B cell (primary cell): ENCODE measurements around the gene CYP51A1. TPM values are rescaled to one million over a fixed set of nuclear protein-coding genes. Genes with fewer than 3 reads are reported as not detected.
"Not testable (repeated sequence)": the region's sequence is repeated elsewhere in the genome, so short reads cannot be mapped to it uniquely, and the experiment has no call there.

Source experiments
- ATAC-seq: fragments of 200-7000 bp; cut with Tn5 transposase; one replicate; pipeline ENCODE4 v1.10.0; 2021; ENCODE audit warnings: low read depth, mild to moderate bottlenecking, moderate number of reproducible peaks, moderate library complexity
- CTCF ChIA-PET: fragments of 350-600 bp; sonication (Branson Sonifier 250); formaldehyde crosslinking; loops from one replicate; lab custom pipeline; 2021; ENCODE audit warnings: antibody characterized with exemption, inconsistent platforms; lab: Charles Lee
- POLR2A ChIA-PET: fragments of 350-600 bp; sonication (Branson Sonifier 250); formaldehyde crosslinking; loops from one replicate; lab custom pipeline; 2021; ENCODE audit warnings: antibody characterized with exemption; lab: Charles Lee
- DNase-seq: peaks from one replicate; pipeline ENCODE4 v3.0.0; 2013
- H2AFZ ChIP-seq: 2 replicates; pipeline ENCODE4 v1.6.1; 2012; ENCODE audit warnings: mild to moderate bottlenecking, low read depth, low read length; ENCODE audit not compliant: insufficient read depth, poor library complexity, severe bottlenecking
- H3K27ac ChIP-seq, 2 donors: 1 replicate in 1 of 2; 2 replicates in 1 of 2; pipeline ENCODE4 v1.5.1; 2012 to 2013; ENCODE audit warnings: low read length in 2 of 2, mild to moderate bottlenecking in 2 of 2, moderate library complexity in 1 of 2
- H3K27me3 ChIP-seq, 4 experiments: fragments of 200-600 bp in 1 of 4; sonication (generic) in 1 of 4; replicated peaks in 1 of 4; 1 replicate in 2 of 4; 2 replicates in 2 of 4; pipeline versions ENCODE4 v1.6.1 to v1.7.0; 2013 to 2016; ENCODE audit warnings: low read length in 3 of 4, mild to moderate bottlenecking in 2 of 4, mixed read lengths in 1 of 4, moderate library complexity in 1 of 4; ENCODE audit not compliant: insufficient read depth in 4 of 4, control insufficient read depth in 3 of 4; ENCODE audit errors: control extremely low read depth in 1 of 4
- H3K36me3 ChIP-seq, 2 experiments: replicated peaks in 1 of 2; 1 replicate in 1 of 2; 2 replicates in 1 of 2; pipeline versions ENCODE4 v1.6.1 to v1.7.1; 2013; ENCODE audit warnings: low read length in 1 of 2; ENCODE audit not compliant: insufficient read depth in 2 of 2, control insufficient read depth in 1 of 2; ENCODE audit errors: control extremely low read depth in 1 of 2, extremely low read depth in 1 of 2
- H3K4me1 ChIP-seq, 2 donors: fragments of 200-600 bp in 1 of 2; sonication (generic) in 1 of 2; 1 replicate in 1 of 2; 2 replicates in 1 of 2; pipeline versions ENCODE4 v1.5.1 to v1.6.1; 2013 to 2017; ENCODE audit warnings: low read length in 2 of 2; ENCODE audit not compliant: control insufficient read depth in 2 of 2, insufficient read depth in 2 of 2
- H3K4me2 ChIP-seq: replicated peaks from 2 replicates; pipeline ENCODE3; 2012; ENCODE audit warnings: mild to moderate bottlenecking, low read depth, low read length; ENCODE audit not compliant: poor library complexity, severe bottlenecking
- H3K4me3 ChIP-seq, 5 experiments: fragments of 200-600 bp in 1 of 5; sonication (generic) in 1 of 5; 1 replicate in 3 of 5; 2 replicates in 2 of 5; pipeline versions ENCODE4 v1.5.1 to v1.7.0; 2011 to 2016; ENCODE audit warnings: low read length in 4 of 5, mild to moderate bottlenecking in 4 of 5, low read depth in 2 of 5, control low read depth in 1 of 5, moderate library complexity in 1 of 5; ENCODE audit not compliant: insufficient read depth in 1 of 5; ENCODE audit errors: control extremely low read depth in 1 of 5, extremely low read depth in 1 of 5
- H3K79me2 ChIP-seq: fragments of 200-600 bp; sonication (generic); one replicate; pipeline ENCODE4 v1.6.0; 2016; ENCODE audit warnings: low read length; ENCODE audit not compliant: control insufficient read depth, insufficient read depth
- H3K9ac ChIP-seq: fragments of 200-600 bp; sonication (generic); 2 replicates; pipeline ENCODE4 v1.6.1; 2017; ENCODE audit warnings: mild to moderate bottlenecking, low read length, moderate library complexity
- H3K9me3 ChIP-seq, 3 donors: one replicate each; pipeline versions ENCODE4 v1.6.1 to v1.7.1; 2013; ENCODE audit warnings: low read length in 2 of 3; ENCODE audit not compliant: control insufficient read depth in 2 of 3, insufficient read depth in 1 of 3; ENCODE audit errors: control extremely low read depth in 1 of 3
- H4K20me1 ChIP-seq: 2 replicates; pipeline ENCODE4 v1.6.0; 2012; ENCODE audit warnings: mild to moderate bottlenecking, low read length; ENCODE audit not compliant: insufficient read depth, control insufficient read depth, poor library complexity, severe bottlenecking
- H3K27ac Mint-ChIP-seq: one replicate; pipeline ENCODE4 v1.8.0; 2021; ENCODE audit warnings: mixed read lengths
- H3K27me3 Mint-ChIP-seq: one replicate; pipeline ENCODE4 v1.8.0; 2021; ENCODE audit warnings: mixed read lengths
- H3K4me1 Mint-ChIP-seq: one replicate; pipeline ENCODE4 v1.8.0; 2021; ENCODE audit warnings: mixed read lengths
- H3K4me3 Mint-ChIP-seq: one replicate; pipeline ENCODE4 v1.8.0; 2021; ENCODE audit warnings: mixed read lengths
- H3K9me3 Mint-ChIP-seq: one replicate; pipeline ENCODE4 v1.8.0; 2022; ENCODE audit warnings: mixed read lengths; ENCODE audit not compliant: insufficient read depth
- EZH2 ChIP-seq: IDR thresholded peaks from 2 replicates; pipeline ENCODE4 v1.6.1; 2012; ENCODE audit warnings: borderline replicate concordance, low read depth, mild to moderate bottlenecking, moderate library complexity, low read length; ENCODE audit not compliant: insufficient read depth, poor library complexity, severe bottlenecking
- WGBS: methylation state at CpG from one replicate; pipeline ENCODE4 v1.1.5; 2013; ENCODE audit warnings: missing lambda C conversion rate; ENCODE audit not compliant: insufficient coverage; 5-methylcytosine and 5-hydroxymethylcytosine counted together
- intact Hi-C: fragments of 100-400 bp; cut with micrococcal nuclease; formaldehyde crosslinking; loops from one replicate; pipeline ENCODE4 v1.10.0; 2022
- polyA plus RNA-seq: library from polyadenylated mRNA; depleted of rRNA; stranded (reverse); fragments of >200 nt; gene quantifications from 2 replicates; pipeline ENCODE4 v1.2.3, GENCODE V29; 2012
- total RNA-seq, 2 donors: library from RNA; stranded (reverse); fragments of 120-200 nt in 1 of 2; gene quantifications; 1 replicate in 1 of 2; 2 replicates in 1 of 2; pipeline versions ENCODE4 v1.2.3 to v1.2.4, GENCODE V29; 2013 to 2022
- TF ChIP-seq, protein P1 (sequence below): fragments of 200-600 bp; IDR thresholded peaks from one replicate; pipeline ENCODE4 v1.8.0; 2022; ENCODE audit warnings: antibody characterized with exemption, mild to moderate bottlenecking

Gene CYP51A1
- total and polyA plus RNA-seq, 2 donors (not counting 1 experiment from before 2014, with no cell fraction given), result 6.3 to 36.1 TPM

DNA sequence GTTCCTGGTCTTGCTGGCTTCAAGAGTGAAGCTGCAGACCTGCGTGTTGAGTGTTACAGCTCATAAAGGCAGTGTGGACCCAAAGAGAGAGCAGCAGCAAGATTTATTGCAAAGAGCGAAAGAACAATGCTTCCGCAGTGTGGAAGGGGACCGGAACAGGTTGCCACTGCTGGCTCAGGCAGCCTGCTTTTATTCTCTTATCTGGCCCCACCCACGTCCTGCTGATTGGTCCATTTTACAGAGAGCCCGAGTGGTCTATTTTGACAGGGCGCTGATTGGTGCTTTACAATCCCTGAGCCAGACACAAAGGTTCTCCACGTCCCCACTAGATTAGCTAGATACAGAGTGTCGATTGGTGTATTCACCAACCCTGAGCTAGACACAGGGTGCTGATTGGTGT is 8.5 kb upstream of the CYP51A1 start:
- WGBS, result 91% methylated on average over 7 of the region's 9 CpGs
- H3K79me2 ChIP-seq, H3K27me3 Mint-ChIP-seq, POLR2A ChIA-PET, H3K4me3 Mint-ChIP-seq, H2AFZ ChIP-seq, H3K9me3 ChIP-seq, H3K27ac ChIP-seq, H3K4me2 ChIP-seq, H3K27ac Mint-ChIP-seq, DNase-seq, H3K4me1 ChIP-seq, H3K27me3 ChIP-seq, H3K36me3 ChIP-seq, intact Hi-C loops, H4K20me1 ChIP-seq, ATAC-seq, H3K4me1 Mint-ChIP-seq, H3K9ac ChIP-seq, H3K9me3 Mint-ChIP-seq, H3K4me3 ChIP-seq: not testable (repeated sequence)
- CTCF ChIA-PET, result interaction anchor here (1.0 kb wide), 1 partner anchor 10 kb away, joined by 3 read pairs; no protein-coding TSS in a partner anchor

DNA sequence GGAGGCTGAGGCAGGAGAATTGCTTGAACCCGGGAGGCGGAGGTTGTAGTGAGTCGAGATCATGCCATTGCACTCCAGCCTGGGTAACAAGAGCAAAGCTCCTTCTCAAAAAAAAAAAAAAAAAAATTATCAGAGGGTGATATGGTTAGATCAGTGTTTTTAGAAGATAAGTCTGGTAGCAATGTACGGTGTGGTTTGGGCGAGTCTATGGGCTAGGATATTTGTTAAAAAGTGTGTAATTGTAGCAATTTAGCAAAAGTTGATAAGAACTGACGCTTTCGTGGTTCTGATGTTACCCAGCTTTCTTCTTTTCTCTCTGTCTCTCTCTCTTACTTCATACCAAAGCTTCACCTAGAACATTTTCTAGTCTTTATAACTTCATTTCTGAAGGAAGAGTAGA is 6.9 kb upstream of the CYP51A1 start:
- ChIA-PET POLR2A (interaction anchor here (0.6 kb wide), 1 partner anchor 42 kb away, joined by 4 read pairs; no protein-coding TSS in a partner anchor), CTCF (no interaction called here)
- TF ChIP-seq EZH2, result no peak
- TF ChIP-seq, protein P1, sequence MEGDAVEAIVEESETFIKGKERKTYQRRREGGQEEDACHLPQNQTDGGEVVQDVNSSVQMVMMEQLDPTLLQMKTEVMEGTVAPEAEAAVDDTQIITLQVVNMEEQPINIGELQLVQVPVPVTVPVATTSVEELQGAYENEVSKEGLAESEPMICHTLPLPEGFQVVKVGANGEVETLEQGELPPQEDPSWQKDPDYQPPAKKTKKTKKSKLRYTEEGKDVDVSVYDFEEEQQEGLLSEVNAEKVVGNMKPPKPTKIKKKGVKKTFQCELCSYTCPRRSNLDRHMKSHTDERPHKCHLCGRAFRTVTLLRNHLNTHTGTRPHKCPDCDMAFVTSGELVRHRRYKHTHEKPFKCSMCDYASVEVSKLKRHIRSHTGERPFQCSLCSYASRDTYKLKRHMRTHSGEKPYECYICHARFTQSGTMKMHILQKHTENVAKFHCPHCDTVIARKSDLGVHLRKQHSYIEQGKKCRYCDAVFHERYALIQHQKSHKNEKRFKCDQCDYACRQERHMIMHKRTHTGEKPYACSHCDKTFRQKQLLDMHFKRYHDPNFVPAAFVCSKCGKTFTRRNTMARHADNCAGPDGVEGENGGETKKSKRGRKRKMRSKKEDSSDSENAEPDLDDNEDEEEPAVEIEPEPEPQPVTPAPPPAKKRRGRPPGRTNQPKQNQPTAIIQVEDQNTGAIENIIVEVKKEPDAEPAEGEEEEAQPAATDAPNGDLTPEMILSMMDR, result no peak

More for the DNA sequence above, 6.9 kb upstream of the CYP51A1 start:
- Histone ChIP-seq H3K4me1 (no peaks in the 10 kb centered on the region), H3K79me2 (no peaks in the 10 kb centered on the region), H3K4me2 (no peak overlapping the region), H4K20me1 (no peaks in the 10 kb centered on the region), H3K9me3 (peaks cover 0 to 6% (median 0%) of the 10 kb centered on the region in 3 donors), H3K27ac (no peak overlapping the region), H3K9ac (no peak overlapping the region), H3K27me3 (no peaks in the 10 kb centered on the region), H3K4me3 (no peak overlapping the region), H3K36me3 (no peaks in the 10 kb centered on the region), H2AFZ (no peak overlapping the region)
- ATAC-seq (no peak), DNase-seq (no peak)
- Mint-ChIP-seq H3K4me1 (no peaks in the 10 kb centered on the region), H3K27ac (no peak overlapping the region), H3K27me3 (no peaks in the 10 kb centered on the region), H3K4me3 (no peak overlapping the region), H3K9me3 (no peaks in the 10 kb centered on the region)
- intact Hi-C loops, result no loop called here
- WGBS, result no CpG with 5 or more reads among the region's 7 CpGs
